PC-9 (cell line): ENCODE data around the gene PAN3.

Source experiments
- CTCF ChIP-seq: fragments of 200-600 bp; sonication (generic); conservative IDR thresholded peaks from 2 replicates; pipeline ENCODE4 v1.6.1; 2017; ENCODE audit warnings: mixed run types, antibody characterized with exemption, mild to moderate bottlenecking, moderate library complexity
- EZH2 ChIP-seq: fragments of 200-600 bp; sonication (generic); IDR thresholded peaks from 2 replicates; pipeline ENCODE4 v1.8.0; 2017; ENCODE audit warnings: antibody characterized with exemption, low read depth

- TF ChIP-seq CTCF, result no peak
- no peak for TF ChIP-seq EZH2
Measured at GRCh38 chr13:28339419-28339818, 201.1 kb downstream of the PAN3 start.
